Kidney epithelial cell (primary cell): Measurements from ENCODE around the gene TMEM176B. TPM values are rescaled to one million over a fixed set of nuclear protein-coding genes. Genes with fewer than 3 reads are reported as not detected.

ENCODE experiments used
- DNase-seq: peaks from one replicate; pipeline ENCODE4 v3.0.0-alpha.2; 2010; ENCODE audit warnings: low read depth
- H3K27me3 ChIP-seq: 2 replicates; pipeline ENCODE4 v1.6.0; 2011; ENCODE audit warnings: low read length; ENCODE audit not compliant: control insufficient read depth, insufficient read depth
- H3K36me3 ChIP-seq: 2 replicates; pipeline ENCODE4 v1.5.1; 2011; ENCODE audit warnings: low read length; ENCODE audit not compliant: control insufficient read depth, insufficient read depth
- H3K4me3 ChIP-seq: 2 replicates; pipeline ENCODE4 v1.5.1; 2011; ENCODE audit warnings: low read depth, mild to moderate bottlenecking, control low read depth, low read length
- CTCF ChIP-seq: IDR thresholded peaks from 2 replicates; pipeline ENCODE4 v1.5.1; 2011; ENCODE audit warnings: mild to moderate bottlenecking, moderate library complexity, low read length, control low read depth, inconsistent platforms; ENCODE audit not compliant: insufficient read depth, poor library complexity, severe bottlenecking
- total RNA-seq: library from RNA; depleted of rRNA; stranded (reverse); fragments of >200 nt; gene quantifications from 2 replicates; pipeline ENCODE4 v1.2.3, GENCODE V29; 2015

Gene TMEM176B
- total RNA-seq, 1 donor from 2014 or later: 15.8 TPM

GRCh38 chr7:150800581-150801241 lies 547 bp upstream of the TMEM176B start, which contains the start of gene TMEM176A:
TSS of gene TMEM176A (plus strand) at chr7:150800769. CDS start at chr7:150801551, 782 bp downstream.
- no peak for TF ChIP-seq CTCF
- Histone ChIP-seq H3K27me3 (peaks cover 38% of the 10 kb centered on the region), H3K36me3 (no peaks in the 10 kb centered on the region), H3K4me3 (no peak within 1 kb of the TSS)
- DNase-seq: no peak

- DNase-seq: no peak
- no peak for TF ChIP-seq CTCF
- Histone ChIP-seq H3K4me3 (no peak overlapping the region), H3K36me3 (no peaks in the 10 kb centered on the region), H3K27me3 (peaks cover 38% of the 10 kb centered on the region)
Observed at GRCh38 chr7:150799156-150799555, 1.0 kb downstream of the TMEM176B start.

GRCh38 chr7:150797661-150798060 lies 2.5 kb downstream of the TMEM176B start:
- no peak for TF ChIP-seq CTCF
- no peak for DNase-seq
- Histone ChIP-seq H3K4me3 (no peak overlapping the region), H3K27me3 (peaks cover 34% of the 10 kb centered on the region), H3K36me3 (no peaks in the 10 kb centered on the region)

GRCh38 chr7:150793569-150794238 lies 6.5 kb downstream of the TMEM176B start:
- Histone ChIP-seq H3K4me3 (no peak overlapping the region), H3K36me3 (no peaks in the 10 kb centered on the region), H3K27me3 (peaks cover 2% of the 10 kb centered on the region)
- no peak for TF ChIP-seq CTCF
- DNase-seq: no peak

- no peak overlapping the region for H3K4me3 ChIP-seq
- no peaks in the 10 kb centered on the region for H3K36me3 ChIP-seq
- DNase-seq: no peak
- no peak for TF ChIP-seq CTCF
- no peaks in the 10 kb centered on the region for H3K27me3 ChIP-seq
Observed at GRCh38 chr7:150791746-150792452, 8.3 kb downstream of the TMEM176B start.
